NCI-H128 (cell line): ENCODE results near the gene SFXN4.
"Not testable (repeated sequence)": the region's sequence is repeated elsewhere in the genome, so short reads cannot be mapped to it uniquely, and the experiment has no call there.

Source experiments
- DNase-seq: peaks from one replicate; lab custom pipeline; 2025; ENCODE audit not compliant: unreplicated experiment; lab: John Stamatoyannopoulos, UW

Gene SFXN4

GRCh38 chr10:119113751-119114732 lies 51.5 kb downstream of the SFXN4 start:
- no peak for DNase-seq

- DNase-seq: no peak
Observed at GRCh38 chr10:119112056-119112455, 53.5 kb downstream of the SFXN4 start.

- DNase-seq: not testable (repeated sequence)
Observed at GRCh38 chr10:119107771-119108170, 57.7 kb downstream of the SFXN4 start.

GRCh38 chr10:119107106-119107505 lies 58.4 kb downstream of the SFXN4 start:
- not testable (repeated sequence) for DNase-seq

GRCh38 chr10:119105899-119106298 lies 59.6 kb downstream of the SFXN4 start:
- not testable (repeated sequence) for DNase-seq

- no peak for DNase-seq
Observed at GRCh38 chr10:119105155-119105554, 60.4 kb downstream of the SFXN4 start.

- no peak for DNase-seq
Observed at GRCh38 chr10:119104654-119105015, 60.9 kb downstream of the SFXN4 start.

GRCh38 chr10:119103903-119104653 lies 61.4 kb downstream of the SFXN4 start, which contains the start of gene DENND10:
TSS of gene DENND10 (plus strand) at chr10:119104113. CDS start at chr10:119104143, 30 bp downstream.
- DNase-seq: no peak

GRCh38 chr10:119103241-119103902 lies 62.1 kb downstream of the SFXN4 start:
- no peak for DNase-seq

- no peak for DNase-seq
Observed at GRCh38 chr10:119101366-119102098, 64.0 kb downstream of the SFXN4 start.

GRCh38 chr10:119100434-119101238 lies 64.9 kb downstream of the SFXN4 start:
- no peak for DNase-seq

GRCh38 chr10:119098576-119098975 lies 66.9 kb downstream of the SFXN4 start:
- no peak for DNase-seq

- not testable (repeated sequence) for DNase-seq
Observed at GRCh38 chr10:119096641-119097415, 68.7 kb downstream of the SFXN4 start.

- DNase-seq: no peak
Observed at GRCh38 chr10:119095640-119096039, 69.9 kb downstream of the SFXN4 start.

GRCh38 chr10:119090968-119091367 lies 74.5 kb downstream of the SFXN4 start:
- no peak for DNase-seq
